22Rv1 (cell line): Measurements from ENCODE around the gene POLA1.
"Not testable (repeated sequence)": the region's sequence is repeated elsewhere in the genome, so short reads cannot be mapped to it uniquely, and the experiment has no call there.

Experiments
- H3K27ac ChIP-seq: fragments of 450-650 bp; 2 replicates; pipeline ENCODE4 v1.5.1; 2017
- CTCF ChIP-seq: fragments of 450-650 bp; IDR thresholded peaks from 2 replicates; pipeline ENCODE4 v1.5.1; 2017; ENCODE audit warnings: mild to moderate bottlenecking
- ZFX ChIP-seq: fragments of 450-650 bp; IDR thresholded peaks from 2 replicates; pipeline ENCODE4 v1.6.1; 2017; ENCODE audit warnings: antibody characterized with exemption, borderline replicate concordance

POLA1 gene

DNA sequence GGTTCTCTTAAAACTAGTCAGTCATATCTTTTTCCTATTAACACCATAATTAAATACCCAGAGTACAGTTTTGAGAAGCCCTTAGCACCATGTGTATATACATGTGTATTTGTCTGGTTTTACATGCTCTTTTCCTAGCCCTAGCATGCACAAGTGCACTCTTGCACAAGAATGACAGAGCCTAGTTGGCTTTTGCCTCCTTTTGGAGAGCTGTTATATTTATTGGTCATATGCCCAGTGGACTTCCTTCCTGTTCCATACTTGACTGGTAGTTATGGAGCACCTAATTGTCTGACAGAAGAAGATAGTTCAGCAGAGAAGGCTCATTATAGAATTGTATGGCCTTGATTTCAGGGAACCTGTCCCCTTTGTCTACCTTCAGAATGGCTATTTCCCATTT lies 166.4 kb downstream of the POLA1 start:
- TF ChIP-seq CTCF (no peak), ZFX (no peak)
- no peak overlapping the region for H3K27ac ChIP-seq

DNA sequence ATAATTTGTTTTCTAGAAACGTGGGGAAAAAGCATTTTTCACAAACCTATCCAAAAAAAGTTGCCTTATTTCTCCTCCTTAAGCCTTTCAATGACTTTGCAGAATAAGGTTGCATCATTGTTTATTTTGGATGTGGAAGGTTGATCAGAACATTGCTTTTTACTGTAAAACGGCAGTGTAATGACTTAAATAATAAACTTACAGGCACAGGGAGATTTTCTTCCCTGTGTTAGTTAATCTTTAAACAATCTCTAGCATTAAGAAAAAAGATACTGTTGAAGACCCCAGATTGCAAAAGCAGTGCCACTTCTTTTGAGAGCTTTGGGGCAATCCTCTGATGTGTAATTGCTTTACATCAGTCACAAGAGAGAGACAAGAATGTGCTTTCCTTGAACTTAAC lies 168.6 kb downstream of the POLA1 start:
- no peak overlapping the region for H3K27ac ChIP-seq
- TF ChIP-seq ZFX, result no peak
- no peak for TF ChIP-seq CTCF

GRCh38 chrX:24863779-24864178 lies 170.1 kb downstream of the POLA1 start:
- not testable (repeated sequence) for H3K27ac ChIP-seq

DNA sequence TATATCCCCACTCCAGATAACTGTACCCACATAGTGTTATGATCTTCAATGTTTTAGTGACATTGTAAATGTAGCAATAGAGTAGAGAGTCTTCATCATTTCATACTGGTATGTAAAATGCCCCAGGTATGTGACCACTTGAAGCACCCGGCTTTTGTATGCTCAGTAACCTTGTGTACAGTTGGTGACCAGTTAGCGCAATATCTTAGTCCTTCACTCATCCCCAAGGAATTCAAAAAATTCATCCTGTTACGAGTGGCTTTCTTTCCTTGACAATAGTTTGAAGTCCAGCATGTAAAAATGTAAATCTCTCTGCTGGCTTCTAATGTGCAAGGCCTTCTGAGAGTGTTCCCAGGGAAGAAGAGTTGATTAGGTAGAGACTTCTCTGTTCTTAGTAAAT lies 176.4 kb downstream of the POLA1 start:
- no peak overlapping the region for H3K27ac ChIP-seq
- TF ChIP-seq ZFX, result no peak
- no peak for TF ChIP-seq CTCF

DNA sequence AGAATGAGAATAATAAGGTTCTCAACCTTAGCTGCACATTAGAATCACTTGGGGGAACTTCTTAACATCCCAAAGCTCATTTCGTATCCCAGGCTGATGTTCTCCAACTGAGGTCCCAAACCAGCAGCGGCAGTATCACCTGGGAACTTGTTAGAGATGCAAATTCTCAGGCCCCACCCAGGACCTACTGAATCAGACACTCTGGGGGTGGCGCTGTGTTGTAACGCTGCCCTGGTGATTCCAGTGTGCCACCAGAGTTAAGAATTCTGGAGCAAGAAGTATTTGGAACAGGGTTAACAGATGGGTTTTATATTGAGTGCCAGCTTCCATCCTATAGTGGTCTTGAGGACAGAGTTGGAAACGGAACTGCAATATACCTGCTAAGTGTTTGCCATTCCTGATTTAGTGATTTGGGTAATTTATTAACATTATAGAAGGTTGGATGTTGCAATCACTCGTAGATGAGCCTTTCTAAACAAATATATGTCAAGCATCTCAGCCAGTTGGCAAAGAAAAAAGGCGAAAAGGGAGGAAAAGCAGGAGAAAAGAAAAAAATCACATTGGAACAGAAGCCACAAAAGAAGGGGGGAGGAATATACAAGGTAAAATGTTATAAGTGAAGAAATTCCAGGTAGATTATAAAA lies 181.0 kb downstream of the POLA1 start:
- TF ChIP-seq CTCF, result no peak
- no peak for TF ChIP-seq ZFX
- H3K27ac ChIP-seq, result no peak overlapping the region

DNA sequence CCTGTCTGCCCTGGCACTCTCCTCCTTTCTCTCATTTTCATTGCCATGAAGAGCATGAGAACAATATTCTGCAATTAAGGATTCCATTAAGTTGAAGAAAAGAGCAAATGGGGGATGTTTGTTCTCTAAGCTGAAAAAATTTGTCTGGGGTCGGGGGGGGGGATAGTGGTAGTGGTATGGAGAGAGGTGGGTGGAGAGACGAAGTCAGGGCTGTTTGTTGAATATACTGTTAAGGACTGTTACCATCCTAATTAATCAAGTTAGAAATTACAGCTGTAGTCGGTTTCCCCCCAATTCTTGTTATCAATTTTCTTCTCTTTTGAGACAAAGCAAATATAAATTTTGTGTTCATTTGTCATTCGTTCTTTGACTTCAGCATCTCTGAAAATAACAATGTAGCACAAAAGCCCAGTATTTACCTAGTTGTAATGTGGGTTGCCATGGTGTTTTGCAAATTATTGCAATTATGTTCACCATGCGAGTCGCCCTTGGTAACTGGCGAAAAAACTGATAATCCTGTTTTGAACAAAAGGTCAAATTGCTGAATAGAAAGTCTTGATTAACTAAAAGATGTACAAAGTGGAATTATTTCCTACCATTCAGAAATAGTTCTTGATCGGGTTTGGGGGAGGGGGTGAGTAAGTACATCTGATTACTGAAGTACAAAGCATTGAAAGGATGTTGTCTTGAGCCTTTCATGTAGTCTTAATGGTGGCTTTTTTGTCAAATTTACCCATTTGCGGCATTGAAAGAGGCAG lies 183.0 kb downstream of the POLA1 start:
- TF ChIP-seq CTCF, result no peak
- TF ChIP-seq ZFX, result no peak
- H3K27ac ChIP-seq, result no peak overlapping the region

- no peak overlapping the region for H3K27ac ChIP-seq
- TF ChIP-seq CTCF, result no peak
- TF ChIP-seq ZFX, result no peak
These were observed 183.6 kb downstream of the POLA1 start for GRCh38 chrX:24877288-24877664.
